Measurements from ENCODE around the gene KDM4D.

- TF ChIP-seq, protein P1, sequence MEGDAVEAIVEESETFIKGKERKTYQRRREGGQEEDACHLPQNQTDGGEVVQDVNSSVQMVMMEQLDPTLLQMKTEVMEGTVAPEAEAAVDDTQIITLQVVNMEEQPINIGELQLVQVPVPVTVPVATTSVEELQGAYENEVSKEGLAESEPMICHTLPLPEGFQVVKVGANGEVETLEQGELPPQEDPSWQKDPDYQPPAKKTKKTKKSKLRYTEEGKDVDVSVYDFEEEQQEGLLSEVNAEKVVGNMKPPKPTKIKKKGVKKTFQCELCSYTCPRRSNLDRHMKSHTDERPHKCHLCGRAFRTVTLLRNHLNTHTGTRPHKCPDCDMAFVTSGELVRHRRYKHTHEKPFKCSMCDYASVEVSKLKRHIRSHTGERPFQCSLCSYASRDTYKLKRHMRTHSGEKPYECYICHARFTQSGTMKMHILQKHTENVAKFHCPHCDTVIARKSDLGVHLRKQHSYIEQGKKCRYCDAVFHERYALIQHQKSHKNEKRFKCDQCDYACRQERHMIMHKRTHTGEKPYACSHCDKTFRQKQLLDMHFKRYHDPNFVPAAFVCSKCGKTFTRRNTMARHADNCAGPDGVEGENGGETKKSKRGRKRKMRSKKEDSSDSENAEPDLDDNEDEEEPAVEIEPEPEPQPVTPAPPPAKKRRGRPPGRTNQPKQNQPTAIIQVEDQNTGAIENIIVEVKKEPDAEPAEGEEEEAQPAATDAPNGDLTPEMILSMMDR (IDR thresholded peaks at IDR 0.05) = no peak
- TF ChIP-seq POLR2A (IDR thresholded peaks at IDR 0.05) = no peak
These were observed 49.3 kb upstream of the KDM4D start for GRCh38 chr11:94924171-94924572.
